HCT116 (cell line): Measurements from ENCODE around the gene CTLA4.

Source experiments
- ATF3 ChIP-seq: IDR thresholded peaks from 2 replicates; pipeline ENCODE4 v1.6.1; 2012
- CBX3 ChIP-seq: IDR thresholded peaks from 2 replicates; pipeline ENCODE4 v1.6.1; 2012; ENCODE audit warnings: low read depth
- CEBPB ChIP-seq: IDR thresholded peaks from 2 replicates; pipeline ENCODE4 v1.6.1; 2012; ENCODE audit warnings: low read depth
- CTCF ChIP-seq, 3 experiments: fragments of 200-600 bp in 1 of 3; sonication (generic) in 1 of 3; IDR thresholded peaks in 2 of 3; conservative IDR thresholded peaks in 1 of 3; 2 replicates each; pipeline ENCODE4 v1.5.1; 2012 to 2017; ENCODE audit warnings: low read depth in 2 of 3, low read length in 2 of 3, antibody characterized with exemption in 1 of 3, borderline replicate concordance in 1 of 3, control low read depth in 1 of 3, mild to moderate bottlenecking in 1 of 3, mixed read lengths in 1 of 3, mixed run types in 1 of 3, moderate library complexity in 1 of 3; ENCODE audit not compliant: insufficient read depth in 1 of 3
- EGR1 ChIP-seq: IDR thresholded peaks from 2 replicates; pipeline ENCODE4 v1.6.1; 2012; ENCODE audit warnings: low read depth
- EZH2 ChIP-seq: fragments of 200-600 bp; sonication (generic); IDR thresholded peaks from 2 replicates; pipeline ENCODE4 v1.6.1; 2017; ENCODE audit warnings: antibody characterized with exemption, mixed run types
- EZH2phosphoT487 ChIP-seq: fragments of 200-600 bp; IDR thresholded peaks from 2 replicates; pipeline ENCODE4 v1.6.1; 2018; ENCODE audit warnings: antibody characterized with exemption, borderline replicate concordance
- FOSL1 ChIP-seq: IDR thresholded peaks from 2 replicates; pipeline ENCODE4 v1.6.1; 2012; ENCODE audit warnings: low read depth
- POLR2A ChIP-seq: IDR thresholded peaks from 2 replicates; pipeline ENCODE4 v1.7.0; 2011; ENCODE audit warnings: borderline replicate concordance; ENCODE audit not compliant: insufficient read depth, insufficient read length; ENCODE audit errors: extremely low read depth
- POLR2AphosphoS5 ChIP-seq: IDR thresholded peaks from 2 replicates; pipeline ENCODE4 v1.6.1; 2011; ENCODE audit warnings: mild to moderate bottlenecking, low read depth, low read length, moderate library complexity
- RAD21 ChIP-seq: IDR thresholded peaks from 2 replicates; pipeline ENCODE4 v1.6.1; 2012; ENCODE audit warnings: low read depth, mild to moderate bottlenecking
- REST ChIP-seq: IDR thresholded peaks from 2 replicates; pipeline ENCODE4 v1.6.1; 2012; ENCODE audit warnings: low read depth
- YY1 ChIP-seq: IDR thresholded peaks from 2 replicates; pipeline ENCODE4 v1.6.1; 2011; ENCODE audit warnings: low read length, low read depth, moderate library complexity, mild to moderate bottlenecking; ENCODE audit not compliant: insufficient replicate concordance; ENCODE audit errors: extremely low read depth
- ZNF274 ChIP-seq: fragments of 200-500 bp; sonication (Bioruptor generic); IDR thresholded peaks from 2 replicates; pipeline ENCODE4 v1.6.1; 2014; ENCODE audit warnings: mild to moderate bottlenecking, low read depth, low read length, inconsistent platforms

- TF ChIP-seq CTCF (IDR thresholded peaks at IDR 0.05 in 2 of 3, conservative IDR thresholded peaks at IDR 0.05 in 1 of 3; ENCODE audit: borderline replicate concordance in 1 of 3, insufficient read depth in 1 of 3, low read depth in 2 of 3, low read length in 2 of 3) (no peak), EZH2 (no peak), POLR2AphosphoS5 (no peak), REST (no peak), EGR1 (no peak), ZNF274 (no peak), ATF3 (no peak), EZH2phosphoT487 (no peak), CEBPB (no peak), RAD21 (no peak), YY1 (no peak), POLR2A (no peak), FOSL1 (no peak), CBX3 (no peak)
Measured at GRCh38 chr2:203897544-203897943, 30.0 kb downstream of the CTLA4 start.
